GM20431 (cell line): ENCODE data around the gene ITGB5.

Experiments used
- in situ Hi-C: fragments of 300-500 bp; cut with MseI, MboI; formaldehyde crosslinking; loops from one replicate; pipeline ENCODE4 v1.15.0; 2020; ENCODE audit warnings: low sequenced_read_pairs; ENCODE audit not compliant: unreplicated experiment

Gene ITGB5

GRCh38 chr3:124903896-124904834 lies 17.0 kb upstream of the ITGB5 start:
- in situ Hi-C loops = loop anchor here (10.0 kb wide), 1 partner anchor 139 kb away; no protein-coding TSS in a partner anchor

GRCh38 chr3:124896824-124897526 lies 9.8 kb upstream of the ITGB5 start:
- in situ Hi-C loops = no loop called here

- in situ Hi-C loops = no loop called here
Observed at GRCh38 chr3:124895756-124896155, 8.6 kb upstream of the ITGB5 start.

- in situ Hi-C loops = no loop called here
Observed at GRCh38 chr3:124893526-124893925, 6.4 kb upstream of the ITGB5 start.

- in situ Hi-C loops = no loop called here
Observed at GRCh38 chr3:124890573-124891190, 3.5 kb upstream of the ITGB5 start.

- in situ Hi-C loops = no loop called here
Observed at GRCh38 chr3:124888482-124889441, 1.6 kb upstream of the ITGB5 start.

GRCh38 chr3:124887932-124888298 lies 750 bp upstream of the ITGB5 start:
- in situ Hi-C loops = no loop called here

- in situ Hi-C loops = no loop called here
Observed at GRCh38 chr3:124886168-124887056, 753 bp downstream of the ITGB5 start.

- in situ Hi-C loops = no loop called here
Observed at GRCh38 chr3:124885466-124886167, 1.5 kb downstream of the ITGB5 start.

GRCh38 chr3:124884474-124885101 lies 2.6 kb downstream of the ITGB5 start:
- in situ Hi-C loops = no loop called here

- in situ Hi-C loops = no loop called here
Observed at GRCh38 chr3:124883766-124884473, 3.2 kb downstream of the ITGB5 start.

GRCh38 chr3:124882816-124883747 lies 4.1 kb downstream of the ITGB5 start:
- in situ Hi-C loops = no loop called here

GRCh38 chr3:124881976-124882697 lies 5.0 kb downstream of the ITGB5 start:
- in situ Hi-C loops = no loop called here

- in situ Hi-C loops = no loop called here
Observed at GRCh38 chr3:124879337-124879680, 7.9 kb downstream of the ITGB5 start.

- in situ Hi-C loops = no loop called here
Observed at GRCh38 chr3:124878561-124879336, 8.4 kb downstream of the ITGB5 start.
